ENCODE data around the gene TET2. TPM values are rescaled to one million over a fixed set of nuclear protein-coding genes. Genes with fewer than 3 reads are reported as not detected.
A peak's percentile ranks its signal among the peaks of the same experiment; 100 is the strongest.

The TET2 gene
- polyA plus RNA-seq, 4 donors = 22.3 to 25.3 (median 24.1) TPM

DNA sequence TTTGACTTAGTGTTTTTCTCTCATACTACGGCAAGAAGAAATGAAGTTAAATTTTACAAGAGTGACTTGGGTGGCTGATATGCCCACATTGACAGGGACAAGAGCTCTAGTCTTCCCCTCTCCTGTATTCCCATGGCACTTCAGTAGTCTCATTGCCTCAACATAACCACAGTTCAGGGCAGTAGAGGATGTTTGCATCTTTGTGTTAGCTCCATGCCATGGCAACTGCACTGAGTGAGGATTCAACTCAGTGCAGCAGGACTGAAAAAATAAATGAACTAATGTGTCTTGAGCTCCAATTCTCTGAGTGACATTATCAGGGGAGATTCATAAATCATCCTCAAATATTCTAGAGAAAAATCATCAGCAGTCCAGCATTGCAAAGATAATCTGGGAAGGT is 78.8 kb downstream of the TET2 start:
- no peak for DNase-seq (ENCODE audit: low read depth in 4 of 4, low spot score in 3 of 4)

GRCh38 chr4:105227054-105227453 is 80.4 kb downstream of the TET2 start:
- no peak for DNase-seq (ENCODE audit: low read depth in 4 of 4, low spot score in 3 of 4)

DNA sequence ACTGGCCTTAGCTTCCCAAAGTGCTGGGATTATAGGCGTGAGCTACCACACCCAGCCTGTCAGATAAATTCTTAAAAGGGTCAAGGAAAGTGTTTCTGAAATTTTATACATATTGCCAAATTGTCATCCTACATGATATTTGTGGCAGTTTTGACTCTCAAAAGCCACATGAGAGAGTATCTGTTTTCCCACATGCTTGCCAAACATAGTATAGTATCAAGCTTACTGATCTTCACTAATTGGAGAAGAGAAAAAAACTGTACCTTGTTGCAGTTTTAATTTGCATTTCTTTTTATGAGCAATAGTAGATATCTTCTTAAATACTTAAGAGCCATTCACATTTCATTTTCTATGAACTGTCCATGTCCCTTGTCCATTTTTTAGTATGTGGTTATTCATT is 83.6 kb downstream of the TET2 start:
- DNase-seq (ENCODE audit: low read depth in 4 of 4, low spot score in 3 of 4) = no peak

DNA sequence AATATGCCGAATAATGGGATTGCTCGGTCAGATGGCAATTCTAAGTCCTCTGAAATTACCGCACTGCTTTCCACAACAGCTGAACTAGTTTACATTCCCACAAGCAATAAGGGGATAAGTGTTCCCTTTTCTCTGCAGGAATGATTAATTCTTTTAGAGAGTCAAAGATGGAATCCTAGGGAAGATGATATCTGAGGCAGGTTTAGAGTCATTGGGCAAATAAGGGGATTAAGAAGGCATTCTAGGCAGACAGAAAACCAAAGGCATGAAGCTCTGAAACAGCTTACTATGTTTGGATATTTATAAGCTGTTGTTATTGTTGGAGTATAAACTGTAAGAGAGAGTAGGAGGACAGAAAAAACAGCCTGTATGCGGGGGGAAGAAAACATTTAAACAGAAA is 85.7 kb downstream of the TET2 start:
- no peak for DNase-seq (ENCODE audit: low read depth in 4 of 4, low spot score in 3 of 4)

DNA sequence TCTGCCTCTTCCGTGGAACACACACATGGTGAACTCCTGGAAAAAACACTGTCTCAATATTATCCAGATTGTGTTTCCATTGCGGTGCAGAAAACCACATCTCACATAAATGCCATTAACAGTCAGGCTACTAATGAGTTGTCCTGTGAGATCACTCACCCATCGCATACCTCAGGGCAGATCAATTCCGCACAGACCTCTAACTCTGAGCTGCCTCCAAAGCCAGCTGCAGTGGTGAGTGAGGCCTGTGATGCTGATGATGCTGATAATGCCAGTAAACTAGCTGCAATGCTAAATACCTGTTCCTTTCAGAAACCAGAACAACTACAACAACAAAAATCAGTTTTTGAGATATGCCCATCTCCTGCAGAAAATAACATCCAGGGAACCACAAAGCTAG is 87.9 kb downstream of the TET2 start:
- DNase-seq (ENCODE audit: low read depth in 4 of 4, low spot score in 3 of 4) = no peak

GRCh38 chr4:105236202-105236915 is 89.7 kb downstream of the TET2 start:
- no peak for DNase-seq (ENCODE audit: low read depth in 4 of 4, low spot score in 3 of 4)

DNA sequence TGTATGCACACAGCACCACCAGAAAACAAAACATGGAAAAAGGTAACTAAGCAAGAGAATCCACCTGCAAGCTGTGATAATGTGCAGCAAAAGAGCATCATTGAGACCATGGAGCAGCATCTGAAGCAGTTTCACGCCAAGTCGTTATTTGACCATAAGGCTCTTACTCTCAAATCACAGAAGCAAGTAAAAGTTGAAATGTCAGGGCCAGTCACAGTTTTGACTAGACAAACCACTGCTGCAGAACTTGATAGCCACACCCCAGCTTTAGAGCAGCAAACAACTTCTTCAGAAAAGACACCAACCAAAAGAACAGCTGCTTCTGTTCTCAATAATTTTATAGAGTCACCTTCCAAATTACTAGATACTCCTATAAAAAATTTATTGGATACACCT is 90.2 kb downstream of the TET2 start:
- no peak for DNase-seq (ENCODE audit: low read depth in 4 of 4, low spot score in 3 of 4)

DNA sequence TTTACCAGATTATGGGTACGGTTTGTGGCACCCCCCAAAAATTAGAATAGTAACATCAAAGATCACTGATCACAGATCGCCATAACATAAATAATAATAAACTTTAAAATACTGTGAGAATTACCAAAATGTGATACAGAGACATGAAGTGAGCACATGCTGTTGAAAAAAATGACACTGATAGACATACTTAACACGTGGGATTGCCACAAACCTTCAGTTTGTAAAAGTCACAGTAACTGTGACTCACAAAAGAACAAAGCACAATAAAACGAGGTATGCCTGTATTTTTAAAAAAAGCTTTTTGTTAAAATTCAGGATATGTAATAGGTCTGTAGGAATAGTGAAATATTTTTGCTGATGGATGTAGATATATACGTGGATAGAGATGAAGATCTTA is 93.4 kb downstream of the TET2 start:
- DNase-seq (ENCODE audit: low read depth in 4 of 4, low spot score in 3 of 4) = no peak

DNA sequence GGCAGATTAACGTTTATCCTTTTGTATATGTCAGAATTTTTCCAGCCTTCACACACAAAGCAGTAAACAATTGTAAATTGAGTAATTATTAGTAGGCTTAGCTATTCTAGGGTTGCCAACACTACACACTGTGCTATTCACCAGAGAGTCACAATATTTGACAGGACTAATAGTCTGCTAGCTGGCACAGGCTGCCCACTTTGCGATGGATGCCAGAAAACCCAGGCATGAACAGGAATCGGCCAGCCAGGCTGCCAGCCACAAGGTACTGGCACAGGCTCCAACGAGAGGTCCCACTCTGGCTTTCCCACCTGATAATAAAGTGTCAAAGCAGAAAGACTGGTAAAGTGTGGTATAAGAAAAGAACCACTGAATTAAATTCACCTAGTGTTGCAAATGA is 94.8 kb downstream of the TET2 start:
- DNase-seq (ENCODE audit: low read depth in 4 of 4, low spot score in 3 of 4) = no peak

GRCh38 chr4:105243446-105243845 is 96.8 kb downstream of the TET2 start:
- DNase-seq (ENCODE audit: low read depth in 4 of 4, low spot score in 3 of 4) = no peak

- peak in 3 of 4 donors; percentile 22 to 33 (median 25) for DNase-seq (ENCODE audit: low read depth in 4 of 4, low spot score in 3 of 4)
Observed at GRCh38 chr4:105246712-105247111, 100.0 kb downstream of the TET2 start.

GRCh38 chr4:105248613-105249012 is 101.9 kb downstream of the TET2 start:
- DNase-seq (ENCODE audit: low read depth in 4 of 4, low spot score in 3 of 4) = no peak

GRCh38 chr4:105257817-105258495 is 111.3 kb downstream of the TET2 start:
- no peak for DNase-seq (ENCODE audit: low read depth in 4 of 4, low spot score in 3 of 4)

DNA sequence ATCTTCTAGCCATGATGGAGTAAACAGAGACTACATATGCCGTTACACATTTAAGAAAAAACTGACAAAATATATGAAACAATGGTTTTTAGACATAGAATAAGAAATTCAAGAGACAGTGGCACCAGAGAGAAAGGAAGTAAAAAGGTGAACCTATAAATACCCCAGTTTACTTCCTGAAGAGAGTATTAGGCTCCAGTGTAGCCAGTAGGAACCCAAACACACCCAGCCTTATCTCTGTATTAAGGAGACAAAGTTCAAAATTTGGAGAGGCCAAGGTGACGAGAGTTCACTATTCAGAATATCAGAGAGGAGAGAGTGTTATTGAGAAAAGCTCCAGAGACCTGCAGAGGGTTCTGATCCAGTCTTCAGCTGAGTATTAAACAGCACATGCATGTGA is 119.0 kb downstream of the TET2 start:
- DNase-seq (ENCODE audit: low read depth in 4 of 4, low spot score in 3 of 4) = no peak

- DNase-seq (ENCODE audit: low read depth in 4 of 4, low spot score in 3 of 4) = no peak
Observed at GRCh38 chr4:105267280-105267679, 120.6 kb downstream of the TET2 start.

DNA sequence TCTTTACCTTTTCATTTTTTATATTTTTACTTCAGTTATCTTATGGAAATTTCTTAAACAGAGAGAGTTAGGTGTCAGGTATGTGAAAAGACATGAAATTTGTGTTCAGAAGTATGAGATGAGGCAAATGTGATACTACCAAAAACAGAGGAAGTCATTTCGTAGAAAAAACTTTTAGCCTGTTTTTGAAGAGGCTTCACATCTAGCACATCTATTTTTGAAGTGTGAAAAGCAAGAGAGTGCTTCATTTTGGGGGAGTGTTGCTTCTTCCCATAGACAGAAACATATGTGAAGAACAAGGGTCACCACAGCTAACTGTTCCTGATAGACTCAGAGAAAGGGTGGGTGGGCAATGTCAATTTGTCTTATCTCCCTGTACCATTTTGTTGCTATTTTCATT is 125.3 kb downstream of the TET2 start:
- DNase-seq (ENCODE audit: low read depth in 4 of 4, low spot score in 3 of 4) = no peak

DNA sequence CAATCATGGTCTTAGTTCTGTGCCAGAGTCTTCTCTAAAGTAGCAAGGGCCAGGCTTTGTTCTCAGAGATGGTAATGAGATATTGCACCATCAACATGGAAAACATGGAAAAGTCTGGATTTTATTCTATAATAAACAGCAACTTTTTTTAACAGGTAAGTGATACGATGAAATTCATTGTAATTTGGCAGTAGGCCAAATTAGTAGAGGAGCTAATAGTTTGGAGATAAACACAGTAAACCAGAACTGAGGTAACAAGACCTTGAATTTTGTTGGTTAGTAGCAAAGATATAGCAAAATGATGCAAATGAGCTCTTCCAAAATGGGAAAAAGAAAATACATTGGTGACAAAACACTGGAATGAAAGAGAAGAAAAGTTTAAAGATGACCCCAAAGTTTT is 126.6 kb downstream of the TET2 start:
- DNase-seq (ENCODE audit: low read depth in 4 of 4, low spot score in 3 of 4) = no peak

GRCh38 chr4:105274090-105274489 is 127.4 kb downstream of the TET2 start:
- DNase-seq (ENCODE audit: low read depth in 4 of 4, low spot score in 3 of 4) = no peak

GRCh38 chr4:105274504-105274903 is 127.8 kb downstream of the TET2 start:
- DNase-seq (ENCODE audit: low read depth in 4 of 4, low spot score in 3 of 4) = no peak

DNA sequence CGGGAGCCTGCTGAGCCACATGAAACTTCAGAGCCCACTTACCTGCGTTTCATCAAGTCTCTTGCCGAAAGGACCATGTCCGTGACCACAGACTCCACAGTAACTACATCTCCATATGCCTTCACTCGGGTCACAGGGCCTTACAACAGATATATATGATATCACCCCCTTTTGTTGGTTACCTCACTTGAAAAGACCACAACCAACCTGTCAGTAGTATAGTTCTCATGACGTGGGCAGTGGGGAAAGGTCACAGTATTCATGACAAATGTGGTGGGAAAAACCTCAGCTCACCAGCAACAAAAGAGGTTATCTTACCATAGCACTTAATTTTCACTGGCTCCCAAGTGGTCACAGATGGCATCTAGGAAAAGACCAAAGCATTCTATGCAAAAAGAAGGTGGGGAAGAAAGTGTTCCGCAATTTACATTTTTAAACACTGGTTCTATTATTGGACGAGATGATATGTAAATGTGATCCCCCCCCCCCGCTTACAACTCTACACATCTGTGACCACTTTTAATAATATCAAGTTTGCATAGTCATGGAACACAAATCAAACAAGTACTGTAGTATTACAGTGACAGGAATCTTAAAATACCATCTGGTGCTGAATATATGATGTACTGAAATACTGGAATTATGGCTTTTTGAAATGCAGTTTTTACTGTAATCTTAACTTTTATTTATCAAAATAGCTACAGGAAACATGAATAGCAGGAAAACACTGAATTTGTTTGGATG is 129.9 kb downstream of the TET2 start:
- no peak for DNase-seq (ENCODE audit: low read depth in 4 of 4, low spot score in 3 of 4)

DNA sequence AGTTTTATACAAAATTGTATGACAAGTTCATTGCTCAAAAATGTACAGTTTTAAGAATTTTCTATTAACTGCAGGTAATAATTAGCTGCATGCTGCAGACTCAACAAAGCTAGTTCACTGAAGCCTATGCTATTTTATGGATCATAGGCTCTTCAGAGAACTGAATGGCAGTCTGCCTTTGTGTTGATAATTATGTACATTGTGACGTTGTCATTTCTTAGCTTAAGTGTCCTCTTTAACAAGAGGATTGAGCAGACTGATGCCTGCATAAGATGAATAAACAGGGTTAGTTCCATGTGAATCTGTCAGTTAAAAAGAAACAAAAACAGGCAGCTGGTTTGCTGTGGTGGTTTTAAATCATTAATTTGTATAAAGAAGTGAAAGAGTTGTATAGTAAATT is 131.0 kb downstream of the TET2 start:
- DNase-seq (ENCODE audit: low read depth in 4 of 4, low spot score in 3 of 4) = no peak

DNA sequence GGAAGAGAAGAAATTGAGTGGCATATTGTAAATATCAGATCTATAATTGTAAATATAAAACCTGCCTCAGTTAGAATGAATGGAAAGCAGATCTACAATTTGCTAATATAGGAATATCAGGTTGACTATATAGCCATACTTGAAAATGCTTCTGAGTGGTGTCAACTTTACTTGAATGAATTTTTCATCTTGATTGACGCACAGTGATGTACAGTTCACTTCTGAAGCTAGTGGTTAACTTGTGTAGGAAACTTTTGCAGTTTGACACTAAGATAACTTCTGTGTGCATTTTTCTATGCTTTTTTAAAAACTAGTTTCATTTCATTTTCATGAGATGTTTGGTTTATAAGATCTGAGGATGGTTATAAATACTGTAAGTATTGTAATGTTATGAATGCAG is 132.6 kb downstream of the TET2 start:
- no peak for DNase-seq (ENCODE audit: low read depth in 4 of 4, low spot score in 3 of 4)
